HG03354 (cell line): ENCODE results near the gene GSDMA.
"Not testable (repeated sequence)": the region's sequence is repeated elsewhere in the genome, so short reads cannot be mapped to it uniquely, and the experiment has no call there.

Experiments used
- ATAC-seq: cut with Tn5 transposase; IDR thresholded peaks from one replicate; pipeline ENCODE4 v1.9.1; 2021; ENCODE audit warnings: mild to moderate bottlenecking; ENCODE audit not compliant: unreplicated experiment, poor library complexity, severe bottlenecking

The GSDMA gene

GRCh38 chr17:39981766-39982375, 19.1 kb downstream of the GSDMA start:
- no peak for ATAC-seq

GRCh38 chr17:39988206-39988810, 25.5 kb downstream of the GSDMA start:
- no peak for ATAC-seq

- ATAC-seq, result no peak
Measured at GRCh38 chr17:39994448-39994847, 31.6 kb downstream of the GSDMA start.

- ATAC-seq, result no peak
Measured at GRCh38 chr17:39995438-39995837, 32.6 kb downstream of the GSDMA start.

- no peak for ATAC-seq
Measured at GRCh38 chr17:39996162-39996561, 33.4 kb downstream of the GSDMA start.

- ATAC-seq, result no peak
Measured at GRCh38 chr17:39996800-39997199, 34.0 kb downstream of the GSDMA start.

- no peak for ATAC-seq
Measured at GRCh38 chr17:39997543-39997942, 34.7 kb downstream of the GSDMA start.

- ATAC-seq, result no peak
Measured at GRCh38 chr17:39999067-39999466, 36.3 kb downstream of the GSDMA start.

- no peak for ATAC-seq
Measured at GRCh38 chr17:40000161-40000560, 37.4 kb downstream of the GSDMA start.

- not testable (repeated sequence) for ATAC-seq
Measured at GRCh38 chr17:40001335-40001734, 38.5 kb downstream of the GSDMA start.

GRCh38 chr17:40004072-40004471, 41.3 kb downstream of the GSDMA start:
- ATAC-seq, result no peak

GRCh38 chr17:40004712-40005111, 41.9 kb downstream of the GSDMA start:
- no peak for ATAC-seq

- no peak for ATAC-seq
Measured at GRCh38 chr17:40005520-40005919, 42.7 kb downstream of the GSDMA start.

- ATAC-seq, result not testable (repeated sequence)
Measured at GRCh38 chr17:40010946-40011500, 48.2 kb downstream of the GSDMA start.

GRCh38 chr17:40012017-40012647, 49.3 kb downstream of the GSDMA start:
- ATAC-seq, result not testable (repeated sequence)

GRCh38 chr17:40014375-40014980, 51.7 kb downstream of the GSDMA start:
- ATAC-seq, result no peak

- no peak for ATAC-seq
Measured at GRCh38 chr17:40015005-40015997, 52.5 kb downstream of the GSDMA start, which contains the start of gene CSF3. Gene CSF3, plus strand, starts transcription at chr17:40015440. Its CDS starts 35 bp downstream, at chr17:40015475.

GRCh38 chr17:40015998-40016985, 53.5 kb downstream of the GSDMA start:
- ATAC-seq, result no peak
